Measurements from ENCODE around the gene PROK1. TPM values are rescaled to one million over a fixed set of nuclear protein-coding genes. Genes with fewer than 3 reads are reported as not detected.
A peak's percentile ranks its signal among the peaks of the same experiment; 100 is the strongest.
"Not testable (repeated sequence)": the region's sequence is repeated elsewhere in the genome, so short reads cannot be mapped to it uniquely, and the experiment has no call there.

PROK1 gene
- total and polyA plus RNA-seq, 2 donors (not counting 1 experiment from before 2014, with no cell fraction given), result not detected

DNA sequence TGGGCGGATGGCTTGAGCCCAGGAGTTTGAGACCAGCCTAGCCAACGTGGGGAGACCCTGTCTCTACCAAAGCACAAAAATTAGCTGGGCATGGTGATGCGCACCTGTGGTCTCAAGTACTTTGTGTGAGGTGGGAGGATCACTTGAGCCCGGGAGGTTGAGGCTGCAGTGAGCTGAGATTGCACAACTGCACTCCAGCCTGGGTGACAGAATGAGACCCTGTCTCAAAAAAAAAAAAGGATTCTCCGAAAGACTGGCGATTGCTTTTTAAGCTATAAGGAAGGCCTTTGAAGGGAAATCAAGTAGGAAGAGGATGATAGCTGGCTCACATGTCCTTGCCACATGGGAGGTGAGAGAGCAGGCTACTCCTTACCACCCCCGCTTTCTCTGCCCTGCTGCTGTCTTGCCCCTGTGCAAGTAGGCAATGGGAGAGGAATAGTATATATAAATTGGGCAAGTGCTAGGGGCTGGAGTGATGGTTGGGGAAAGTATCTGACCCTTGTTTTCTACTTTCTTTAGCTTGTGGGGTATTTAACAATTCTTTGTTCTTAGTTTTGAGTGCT, 39.7 kb upstream of the PROK1 start:
- no peak for ATAC-seq (ENCODE audit: low read depth)
- no peaks in the 10 kb centered on the region for H3K27me3 Mint-ChIP-seq
- no peak overlapping the region for H3K9ac ChIP-seq (ENCODE audit: low read length)
- no peak overlapping the region for H3K4me2 ChIP-seq (replicated peaks; ENCODE audit: low read depth, low read length, poor library complexity, severe bottlenecking)
- POLR2A ChIA-PET, result interaction anchor here (3.5 kb wide), 1 partner anchor 72 kb away, joined by 22 read pairs; the partner anchor contains the start of gene RBM15
- H3K9me3 ChIP-seq (ENCODE audit: control extremely low read depth in 1 of 3, control insufficient read depth in 2 of 3, insufficient read depth in 1 of 3, low read length in 2 of 3), result no peaks in the 10 kb centered on the region
- peaks cover 0 to under 1% of the 10 kb centered on the region in 2 experiments for H3K36me3 ChIP-seq (replicated peaks in 1 of 2; ENCODE audit: control extremely low read depth in 1 of 2, control insufficient read depth in 1 of 2, extremely low read depth in 1 of 2, insufficient read depth in 2 of 2, low read length in 1 of 2)
- no peaks in the 10 kb centered on the region for H4K20me1 ChIP-seq (ENCODE audit: control insufficient read depth, insufficient read depth, low read length, poor library complexity, severe bottlenecking)
- H3K4me3 ChIP-seq (ENCODE audit: control extremely low read depth in 1 of 5, extremely low read depth in 1 of 5, insufficient read depth in 1 of 5, low read depth in 2 of 5, low read length in 4 of 5), result no peak overlapping the region
- peaks cover 14 to 25% of the 10 kb centered on the region in 2 donors for H3K4me1 ChIP-seq (ENCODE audit: control insufficient read depth in 2 of 2, insufficient read depth in 2 of 2, low read length in 2 of 2)
- no peaks in the 10 kb centered on the region for H3K9me3 Mint-ChIP-seq (ENCODE audit: insufficient read depth)
- peaks cover 38% of the 10 kb centered on the region for H3K79me2 ChIP-seq (ENCODE audit: control insufficient read depth, insufficient read depth, low read length)
- H3K27ac ChIP-seq (ENCODE audit: low read length in 2 of 2), result no peak overlapping the region
- WGBS (ENCODE audit: insufficient coverage), result 94% methylated on average over 5 of the region's 7 CpGs
- no peaks in the 10 kb centered on the region for H3K27me3 ChIP-seq (replicated peaks in 1 of 4; ENCODE audit: control extremely low read depth in 1 of 4, control insufficient read depth in 3 of 4, insufficient read depth in 4 of 4, low read length in 3 of 4)
- intact Hi-C loops (cut with micrococcal nuclease), result no loop called here
- H3K4me1 Mint-ChIP-seq, result peaks cover 35% of the 10 kb centered on the region
- TF ChIP-seq, protein P1, sequence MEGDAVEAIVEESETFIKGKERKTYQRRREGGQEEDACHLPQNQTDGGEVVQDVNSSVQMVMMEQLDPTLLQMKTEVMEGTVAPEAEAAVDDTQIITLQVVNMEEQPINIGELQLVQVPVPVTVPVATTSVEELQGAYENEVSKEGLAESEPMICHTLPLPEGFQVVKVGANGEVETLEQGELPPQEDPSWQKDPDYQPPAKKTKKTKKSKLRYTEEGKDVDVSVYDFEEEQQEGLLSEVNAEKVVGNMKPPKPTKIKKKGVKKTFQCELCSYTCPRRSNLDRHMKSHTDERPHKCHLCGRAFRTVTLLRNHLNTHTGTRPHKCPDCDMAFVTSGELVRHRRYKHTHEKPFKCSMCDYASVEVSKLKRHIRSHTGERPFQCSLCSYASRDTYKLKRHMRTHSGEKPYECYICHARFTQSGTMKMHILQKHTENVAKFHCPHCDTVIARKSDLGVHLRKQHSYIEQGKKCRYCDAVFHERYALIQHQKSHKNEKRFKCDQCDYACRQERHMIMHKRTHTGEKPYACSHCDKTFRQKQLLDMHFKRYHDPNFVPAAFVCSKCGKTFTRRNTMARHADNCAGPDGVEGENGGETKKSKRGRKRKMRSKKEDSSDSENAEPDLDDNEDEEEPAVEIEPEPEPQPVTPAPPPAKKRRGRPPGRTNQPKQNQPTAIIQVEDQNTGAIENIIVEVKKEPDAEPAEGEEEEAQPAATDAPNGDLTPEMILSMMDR (IDR thresholded peaks at IDR 0.05), result no peak
- no peak for TF ChIP-seq EZH2 (IDR thresholded peaks at IDR 0.05; ENCODE audit: borderline replicate concordance, insufficient read depth, low read depth, low read length, poor library complexity, severe bottlenecking)
- H3K27ac Mint-ChIP-seq, result no peak overlapping the region
- H2AFZ ChIP-seq (ENCODE audit: insufficient read depth, low read depth, low read length, poor library complexity, severe bottlenecking), result no peak overlapping the region
- H3K4me3 Mint-ChIP-seq, result no peak overlapping the region
- CTCF ChIA-PET, result interaction anchor here (0.8 to 11.1 kb wide), 20 partner anchors 10 to 208 kb away, joined by 3 to 257 read pairs (median 8); partner anchors contain the start of genes KCNC4 and RBM15
- DNase-seq, result no peak

DNA sequence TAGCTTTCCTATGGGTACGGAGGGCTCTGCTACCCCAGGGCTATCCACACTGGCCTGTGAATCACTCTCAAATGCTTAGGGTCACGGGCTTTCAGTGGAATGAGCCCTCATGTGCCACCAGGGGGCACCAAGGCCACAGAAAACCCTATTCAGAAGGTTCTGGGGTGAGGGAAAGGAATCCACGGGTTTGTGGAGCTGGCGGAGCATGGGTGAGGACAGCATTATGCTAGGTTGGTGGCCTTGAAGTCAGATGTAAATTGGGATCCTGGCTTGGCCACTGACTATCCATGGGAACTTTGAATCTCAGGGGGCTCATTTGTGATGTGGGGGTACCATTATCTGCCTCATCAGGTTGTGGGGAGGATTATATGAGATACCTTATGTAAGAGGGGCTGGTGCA, 38.4 kb upstream of the PROK1 start:
- Histone ChIP-seq H3K4me2 (replicated peaks; ENCODE audit: low read depth, low read length, poor library complexity, severe bottlenecking) (peak overlapping the region; percentile 27), H3K79me2 (ENCODE audit: control insufficient read depth, insufficient read depth, low read length) (peaks cover 25% of the 10 kb centered on the region), H3K27ac (ENCODE audit: low read length in 2 of 2) (no peak overlapping the region), H4K20me1 (ENCODE audit: control insufficient read depth, insufficient read depth, low read length, poor library complexity, severe bottlenecking) (no peaks in the 10 kb centered on the region), H3K4me1 (ENCODE audit: control insufficient read depth in 2 of 2, insufficient read depth in 2 of 2, low read length in 2 of 2) (peaks cover 8 to 18% of the 10 kb centered on the region in 2 donors), H3K9me3 (ENCODE audit: control extremely low read depth in 1 of 3, control insufficient read depth in 2 of 3, insufficient read depth in 1 of 3, low read length in 2 of 3) (no peaks in the 10 kb centered on the region), H3K36me3 (replicated peaks in 1 of 2; ENCODE audit: control extremely low read depth in 1 of 2, control insufficient read depth in 1 of 2, extremely low read depth in 1 of 2, insufficient read depth in 2 of 2, low read length in 1 of 2) (no peaks in the 10 kb centered on the region), H3K9ac (ENCODE audit: low read length) (no peak overlapping the region), H3K27me3 (replicated peaks in 1 of 4; ENCODE audit: control extremely low read depth in 1 of 4, control insufficient read depth in 3 of 4, insufficient read depth in 4 of 4, low read length in 3 of 4) (no peaks in the 10 kb centered on the region), H3K4me3 (ENCODE audit: control extremely low read depth in 1 of 5, extremely low read depth in 1 of 5, insufficient read depth in 1 of 5, low read depth in 2 of 5, low read length in 4 of 5) (no peak overlapping the region), H2AFZ (ENCODE audit: insufficient read depth, low read depth, low read length, poor library complexity, severe bottlenecking) (peak overlapping the region; percentile 48)
- H3K27me3 Mint-ChIP-seq, result no peaks in the 10 kb centered on the region
- intact Hi-C loops (cut with micrococcal nuclease), result loop anchor here (1.0 kb wide), 4 partner anchors 27 to 84 kb away; no protein-coding TSS in a partner anchor
- DNase-seq (peak; percentile 80), ATAC-seq (ENCODE audit: low read depth) (peak; percentile 52)
- WGBS (ENCODE audit: insufficient coverage), result 30% methylated on average over 4 of the region's 4 CpGs
- peak overlapping the region; percentile 77 for H3K4me3 Mint-ChIP-seq
- H3K9me3 Mint-ChIP-seq (ENCODE audit: insufficient read depth), result no peaks in the 10 kb centered on the region
- ChIA-PET POLR2A (interaction anchor here (0.7 to 3.5 kb wide), 3 partner anchors 47 to 209 kb away, joined by 3 to 22 read pairs (median 3); partner anchors contain the start of gene RBM15), CTCF (interaction anchor here (0.6 to 11.1 kb wide), 32 partner anchors 9 to 216 kb away, joined by 3 to 257 read pairs (median 4); partner anchors contain the start of genes KCNC4 and RBM15)
- H3K4me1 Mint-ChIP-seq, result peaks cover 29% of the 10 kb centered on the region
- peak overlapping the region; percentile 78 for H3K27ac Mint-ChIP-seq
- TF ChIP-seq, protein P1 (IDR thresholded peaks at IDR 0.05), result peak; percentile 90
- no peak for TF ChIP-seq EZH2 (IDR thresholded peaks at IDR 0.05; ENCODE audit: borderline replicate concordance, insufficient read depth, low read depth, low read length, poor library complexity, severe bottlenecking)

DNA sequence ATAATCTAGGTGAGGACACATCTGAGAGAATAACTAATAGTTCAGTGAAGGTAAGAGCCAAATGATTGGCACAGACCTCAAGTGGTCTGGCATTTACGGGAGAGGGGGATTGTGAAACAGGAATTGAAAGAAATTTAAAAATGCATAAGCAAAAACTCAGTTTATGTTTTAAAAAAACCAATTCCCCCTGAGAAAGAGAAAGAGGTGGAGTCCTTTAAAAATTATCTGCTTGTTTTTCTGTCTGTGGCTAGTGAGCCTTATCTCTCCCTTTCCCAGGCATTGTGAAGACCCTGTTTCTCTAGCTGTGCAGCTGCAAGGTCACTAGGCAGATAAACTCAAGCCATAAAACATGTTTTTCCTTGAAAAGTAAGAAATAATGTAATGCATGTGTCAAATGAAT, 37.9 kb upstream of the PROK1 start:
- H3K27me3 Mint-ChIP-seq; DNase-seq; intact Hi-C loops (cut with micrococcal nuclease); H3K27ac ChIP-seq (ENCODE audit: low read length in 2 of 2); H3K9me3 Mint-ChIP-seq (ENCODE audit: insufficient read depth); H3K27me3 ChIP-seq (replicated peaks in 1 of 4; ENCODE audit: control extremely low read depth in 1 of 4, control insufficient read depth in 3 of 4, insufficient read depth in 4 of 4, low read length in 3 of 4); H3K36me3 ChIP-seq (replicated peaks in 1 of 2; ENCODE audit: control extremely low read depth in 1 of 2, control insufficient read depth in 1 of 2, extremely low read depth in 1 of 2, insufficient read depth in 2 of 2, low read length in 1 of 2); H3K9ac ChIP-seq (ENCODE audit: low read length); H3K9me3 ChIP-seq (ENCODE audit: control extremely low read depth in 1 of 3, control insufficient read depth in 2 of 3, insufficient read depth in 1 of 3, low read length in 2 of 3); H3K4me3 ChIP-seq (ENCODE audit: control extremely low read depth in 1 of 5, extremely low read depth in 1 of 5, insufficient read depth in 1 of 5, low read depth in 2 of 5, low read length in 4 of 5); H4K20me1 ChIP-seq (ENCODE audit: control insufficient read depth, insufficient read depth, low read length, poor library complexity, severe bottlenecking); ATAC-seq (ENCODE audit: low read depth): not testable (repeated sequence)
- peaks cover 25% of the 10 kb centered on the region for H3K4me1 Mint-ChIP-seq
- H3K4me1 ChIP-seq (ENCODE audit: control insufficient read depth in 2 of 2, insufficient read depth in 2 of 2, low read length in 2 of 2), result peaks cover 8 to 16% of the 10 kb centered on the region in 2 donors
- peak overlapping the region; percentile 27 for H3K4me2 ChIP-seq (replicated peaks; ENCODE audit: low read depth, low read length, poor library complexity, severe bottlenecking)
- H2AFZ ChIP-seq (ENCODE audit: insufficient read depth, low read depth, low read length, poor library complexity, severe bottlenecking), result peak overlapping the region; percentile 48
- H3K27ac Mint-ChIP-seq, result peak overlapping the region; percentile 78
- WGBS (ENCODE audit: insufficient coverage), result no CpG with 5 or more reads among the region's 1 CpG
- H3K4me3 Mint-ChIP-seq, result peak overlapping the region; percentile 77
- CTCF ChIA-PET, result interaction anchor here (0.6 to 11.1 kb wide), 28 partner anchors 8 to 216 kb away, joined by 3 to 257 read pairs (median 6); partner anchors contain the start of genes KCNC4 and RBM15
- POLR2A ChIA-PET, result interaction anchor here (0.7 to 3.5 kb wide), 3 partner anchors 47 to 210 kb away, joined by 3 to 22 read pairs (median 3); partner anchors contain the start of gene RBM15
- peaks cover 21% of the 10 kb centered on the region for H3K79me2 ChIP-seq (ENCODE audit: control insufficient read depth, insufficient read depth, low read length)

Measured in B cell (primary cell).